Frontal cortex (tissue), 4 donors: ENCODE results near the gene INPPL1. TPM values are rescaled to one million over a fixed set of nuclear protein-coding genes. Genes with fewer than 3 reads are reported as not detected.
"Not testable (repeated sequence)": the region's sequence is repeated elsewhere in the genome, so short reads cannot be mapped to it uniquely, and the experiment has no call there.

Experiments used
- DNase-seq, 2 donors: peaks; one replicate each; pipeline ENCODE4 v3.0.0; 2012; ENCODE audit warnings: low spot score in 2 of 2
- FAIRE-seq: peaks from 2 replicates; lab custom pipeline; 2012; peaks lifted over from hg19 to GRCh38; lab: Jason Lieb, UNC
- total RNA-seq: library from RNA; depleted of rRNA; stranded (reverse); fragments of >200 nt; gene quantifications from one replicate; pipeline ENCODE4 v1.2.3, GENCODE V29; 2014
- donor health status: control.
- donor health status: control.
- donor health status: control.

Gene INPPL1
- total RNA-seq, result 6.5 TPM

- no peak for FAIRE-seq
Measured at GRCh38 chr11:72224564-72225410, at the start of gene INPPL1. TSS of gene INPPL1 (plus strand) at chr11:72224767. CDS start at chr11:72224985, 218 bp downstream.

GRCh38 chr11:72177656-72178055 is 46.9 kb upstream of the INPPL1 start:
- DNase-seq (no peak), FAIRE-seq (no peak)

More at GRCh38 chr11:72224564-72225410, at the start of gene INPPL1:
- DNase-seq, result peak; percentile 57 to 70

- FAIRE-seq, result no peak
Measured at GRCh38 chr11:72179049-72179803, 45.3 kb upstream of the INPPL1 start.

GRCh38 chr11:72179804-72180396 is 44.7 kb upstream of the INPPL1 start:
- DNase-seq, result no peak

More at GRCh38 chr11:72179049-72179803, 45.3 kb upstream of the INPPL1 start:
- no peak for DNase-seq

GRCh38 chr11:72180892-72181552 is 43.5 kb upstream of the INPPL1 start:
- DNase-seq, FAIRE-seq: not testable (repeated sequence)

More at GRCh38 chr11:72179804-72180396, 44.7 kb upstream of the INPPL1 start:
- no peak for FAIRE-seq

- DNase-seq, FAIRE-seq: not testable (repeated sequence)
Measured at GRCh38 chr11:72181553-72181958, 43.0 kb upstream of the INPPL1 start.

- DNase-seq (no peak), FAIRE-seq (no peak)
Measured at GRCh38 chr11:72188267-72188666, 36.3 kb upstream of the INPPL1 start.

- FAIRE-seq (no peak), DNase-seq (no peak)
Measured at GRCh38 chr11:72189455-72190250, 34.9 kb upstream of the INPPL1 start.

GRCh38 chr11:72190631-72191071 is 33.9 kb upstream of the INPPL1 start:
- FAIRE-seq, result no peak
- no peak for DNase-seq

- FAIRE-seq, result no peak
- DNase-seq, result no peak
Measured at GRCh38 chr11:72191961-72192381, 32.6 kb upstream of the INPPL1 start, which contains the start of gene FOLR1. TSS of gene FOLR1 (plus strand) at chr11:72192140. CDS start at chr11:72192174, 34 bp downstream.

- FAIRE-seq (no peak), DNase-seq (no peak)
Measured at GRCh38 chr11:72195518-72196270, 28.9 kb upstream of the INPPL1 start.

- not testable (repeated sequence) for DNase-seq, FAIRE-seq
Measured at GRCh38 chr11:72201445-72201844, 23.1 kb upstream of the INPPL1 start.

- FAIRE-seq (no peak), DNase-seq (no peak)
Measured at GRCh38 chr11:72202571-72202970, 22.0 kb upstream of the INPPL1 start.

GRCh38 chr11:72203163-72203562 is 21.4 kb upstream of the INPPL1 start:
- DNase-seq (no peak), FAIRE-seq (no peak)

GRCh38 chr11:72204886-72205285 is 19.7 kb upstream of the INPPL1 start:
- DNase-seq, result no peak
- no peak for FAIRE-seq

GRCh38 chr11:72206794-72207193 is 17.8 kb upstream of the INPPL1 start:
- not testable (repeated sequence) for DNase-seq, FAIRE-seq

GRCh38 chr11:72208281-72208680 is 16.3 kb upstream of the INPPL1 start:
- DNase-seq, result no peak

GRCh38 chr11:72209101-72209500 is 15.5 kb upstream of the INPPL1 start:
- no peak for DNase-seq
- FAIRE-seq, result no peak

More at GRCh38 chr11:72208281-72208680, 16.3 kb upstream of the INPPL1 start:
- FAIRE-seq, result no peak
